ENCODE results near the gene SIGLEC6. TPM values are rescaled to one million over a fixed set of nuclear protein-coding genes. Genes with fewer than 3 reads are reported as not detected.

SIGLEC6 gene
- total RNA-seq, 1 experiment from 2014 or later = 10.0 TPM

- Histone ChIP-seq H3K36me3 (ENCODE audit: control insufficient read depth, insufficient read depth, low read length) (no peaks in the 10 kb centered on the region), H3K4me3 (ENCODE audit: low read depth, low read length) (no peak overlapping the region), H3K27me3 (replicated peaks; ENCODE audit: control insufficient read depth, insufficient read depth, low read length) (no peaks in the 10 kb centered on the region), H3K4me1 (peaks cover under 1% of the 10 kb centered on the region; the same call in 1 of the 2 replicates), H3K9me3 (no peaks in the 10 kb centered on the region)
- Mint-ChIP-seq H3K27me3 (ENCODE audit: insufficient read depth, unreplicated experiment) (peaks cover 6% of the 10 kb centered on the region), H3K27ac (ENCODE audit: unreplicated experiment) (no peak overlapping the region), H3K4me3 (ENCODE audit: unreplicated experiment) (no peak overlapping the region), H3K9me3 (ENCODE audit: unreplicated experiment) (peaks cover 10% of the 10 kb centered on the region), H3K36me3 (ENCODE audit: insufficient read depth, unreplicated experiment) (no peaks in the 10 kb centered on the region), H3K4me1 (ENCODE audit: low read depth, unreplicated experiment) (no peaks in the 10 kb centered on the region)
- ChIA-PET POLR2A (no interaction called here), CTCF (no interaction called here)
- DNase-seq = no peak
- intact Hi-C loops (cut with micrococcal nuclease; ENCODE audit: unreplicated experiment) = no loop called here
- no TSS peak for BruUV-seq (replicated peaks)
- no peak for TF ChIP-seq CTCF (IDR thresholded peaks at IDR 0.05; ENCODE audit: insufficient read depth in 1 of 2, low read depth in 1 of 2, low read length in 1 of 2, severe bottlenecking in 1 of 2, unreplicated experiment in 1 of 2)
Observed at GRCh38 chr19:51560339-51560738, 28.9 kb upstream of the SIGLEC6 start.

- H3K9me3 Mint-ChIP-seq (ENCODE audit: unreplicated experiment) = peaks cover 10% of the 10 kb centered on the region
- H3K27me3 Mint-ChIP-seq (ENCODE audit: insufficient read depth, unreplicated experiment) = peaks cover 6% of the 10 kb centered on the region
- Histone ChIP-seq H3K36me3 (ENCODE audit: control insufficient read depth, insufficient read depth, low read length) (no peaks in the 10 kb centered on the region), H3K4me1 (no peaks in the 10 kb centered on the region), H3K9me3 (no peaks in the 10 kb centered on the region), H3K27me3 (replicated peaks; ENCODE audit: control insufficient read depth, insufficient read depth, low read length) (no peaks in the 10 kb centered on the region), H3K4me3 (ENCODE audit: low read depth, low read length) (no peak overlapping the region)
- POLR2A ChIA-PET = no interaction called here
- H3K4me1 Mint-ChIP-seq (ENCODE audit: low read depth, unreplicated experiment) = no peaks in the 10 kb centered on the region
- no peak overlapping the region for H3K27ac Mint-ChIP-seq (ENCODE audit: unreplicated experiment)
- CTCF ChIA-PET = no interaction called here
- no peak overlapping the region for H3K4me3 Mint-ChIP-seq (ENCODE audit: unreplicated experiment)
- intact Hi-C loops (cut with micrococcal nuclease; ENCODE audit: unreplicated experiment) = no loop called here
- TF ChIP-seq CTCF (IDR thresholded peaks at IDR 0.05; ENCODE audit: insufficient read depth in 1 of 2, low read depth in 1 of 2, low read length in 1 of 2, severe bottlenecking in 1 of 2, unreplicated experiment in 1 of 2) = no peak
- no TSS peak for BruUV-seq (replicated peaks)
- DNase-seq = no peak
- H3K36me3 Mint-ChIP-seq (ENCODE audit: insufficient read depth, unreplicated experiment) = no peaks in the 10 kb centered on the region
Observed at GRCh38 chr19:51559240-51559639, 27.8 kb upstream of the SIGLEC6 start.

- peaks cover 10% of the 10 kb centered on the region for H3K4me1 ChIP-seq
- peak; percentile 83 to 88 for DNase-seq
Observed at GRCh38 chr19:51552996-51553725, 21.7 kb upstream of the SIGLEC6 start.

More at GRCh38 chr19:51552996-51553725, 21.7 kb upstream of the SIGLEC6 start:
- Mint-ChIP-seq H3K27me3 (ENCODE audit: insufficient read depth, unreplicated experiment) (no peaks in the 10 kb centered on the region), H3K9me3 (ENCODE audit: unreplicated experiment) (no peaks in the 10 kb centered on the region), H3K36me3 (ENCODE audit: insufficient read depth, unreplicated experiment) (no peaks in the 10 kb centered on the region), H3K27ac (ENCODE audit: unreplicated experiment) (no peak overlapping the region), H3K4me3 (ENCODE audit: unreplicated experiment) (no peak overlapping the region), H3K4me1 (ENCODE audit: low read depth, unreplicated experiment) (peaks cover 8% of the 10 kb centered on the region)
- Histone ChIP-seq H3K9me3 (peaks cover 6% of the 10 kb centered on the region; the same call in 1 of the 2 replicates), H3K27me3 (replicated peaks; ENCODE audit: control insufficient read depth, insufficient read depth, low read length) (no peaks in the 10 kb centered on the region), H3K4me3 (ENCODE audit: low read depth, low read length) (no peak overlapping the region), H3K36me3 (ENCODE audit: control insufficient read depth, insufficient read depth, low read length) (no peaks in the 10 kb centered on the region)
- CTCF ChIA-PET = no interaction called here
- POLR2A ChIA-PET = no interaction called here
- BruUV-seq (replicated peaks) = no TSS peak
- no peak for TF ChIP-seq CTCF (IDR thresholded peaks at IDR 0.05; ENCODE audit: insufficient read depth in 1 of 2, low read depth in 1 of 2, low read length in 1 of 2, severe bottlenecking in 1 of 2, unreplicated experiment in 1 of 2)
- intact Hi-C loops (cut with micrococcal nuclease; ENCODE audit: unreplicated experiment) = no loop called here
